IMR-90 (cell line): ENCODE data around the gene CLMP. TPM values are rescaled to one million over a fixed set of nuclear protein-coding genes. Genes with fewer than 3 reads are reported as not detected.

Source experiments
- ATAC-seq: fragments of 200-7000 bp; cut with Tn5 transposase; 2 replicates; pipeline ENCODE4 v1.9.1; 2020; ENCODE audit warnings: low read depth, mild to moderate bottlenecking, moderate library complexity
- BruUV-seq: library from RNA; stranded (reverse); fragments of 400-500 nt; replicated peaks from 2 replicates; lab custom pipeline; 2021; lab: Mats Ljungman, UMichigan
- CTCF ChIA-PET: fragments of 300-600 bp; formaldehyde crosslinking; extraction: SDS; loops from one replicate; lab custom pipeline; 2021; ENCODE audit warnings: antibody characterized with exemption; lab: Yijun Ruan, JAX
- POLR2A ChIA-PET: fragments of 300-600 bp; sonication (Branson Sonifier 250); formaldehyde crosslinking; loops from one replicate; lab custom pipeline; 2022; ENCODE audit warnings: antibody characterized with exemption; ENCODE audit not compliant: unreplicated experiment; lab: Charles Lee
- DNase-seq: peaks from one replicate; pipeline ENCODE4 v3.0.0; 2013
- H2AFZ ChIP-seq: replicated peaks from 2 replicates; pipeline ENCODE3; 2013; ENCODE audit warnings: low read length, mild to moderate bottlenecking; ENCODE audit not compliant: poor library complexity
- H2AK5ac ChIP-seq: 2 replicates; pipeline ENCODE4 v1.6.1; 2013; ENCODE audit warnings: low read depth, low read length, inconsistent platforms
- H2AK9ac ChIP-seq: replicated peaks from 2 replicates; pipeline ENCODE3; 2013; ENCODE audit warnings: mild to moderate bottlenecking, low read depth, low read length, moderate library complexity; ENCODE audit not compliant: poor library complexity
- H2BK120ac ChIP-seq: 2 replicates; pipeline ENCODE4 v1.6.1; 2013; ENCODE audit warnings: low read depth, low read length, inconsistent platforms
- H2BK15ac ChIP-seq: 3 replicates; pipeline ENCODE4 v1.6.1; 2013; ENCODE audit warnings: low read depth, low read length, inconsistent platforms
- H2BK20ac ChIP-seq: 2 replicates; pipeline ENCODE4 v1.6.1; 2013; ENCODE audit warnings: low read depth, mild to moderate bottlenecking, inconsistent platforms, low read length, moderate library complexity
- H2BK5ac ChIP-seq: 2 replicates; pipeline ENCODE4 v1.6.1; 2013; ENCODE audit warnings: mild to moderate bottlenecking, low read depth, low read length, inconsistent platforms; ENCODE audit not compliant: poor library complexity, severe bottlenecking
- H3K14ac ChIP-seq: replicated peaks from 2 replicates; pipeline ENCODE4 v1.6.1; 2013; ENCODE audit warnings: low read depth, low read length, inconsistent platforms
- H3K18ac ChIP-seq: 2 replicates; pipeline ENCODE4 v1.6.1; 2013; ENCODE audit warnings: low read depth, low read length, control low read depth
- H3K23ac ChIP-seq: 2 replicates; pipeline ENCODE4 v1.6.1; 2013; ENCODE audit warnings: low read depth, low read length, inconsistent platforms
- H3K27ac ChIP-seq: 2 replicates; pipeline ENCODE4 v1.5.1; 2013; ENCODE audit warnings: mild to moderate bottlenecking, control low read depth, low read length; ENCODE audit not compliant: insufficient read depth
- H3K27me3 ChIP-seq: 2 replicates; pipeline ENCODE4 v1.6.1; 2013; ENCODE audit warnings: low read length; ENCODE audit not compliant: control insufficient read depth, insufficient read depth
- H3K36me3 ChIP-seq: 2 replicates; pipeline ENCODE4 v1.6.1; 2013; ENCODE audit warnings: low read length, mixed read lengths; ENCODE audit not compliant: control insufficient read depth, insufficient read depth
- H3K4ac ChIP-seq: 2 replicates; pipeline ENCODE4 v1.6.1; 2013; ENCODE audit warnings: low read depth, low read length, inconsistent platforms
- H3K4me1 ChIP-seq: 2 replicates; pipeline ENCODE4 v1.6.1; 2013; ENCODE audit warnings: low read length, mixed read lengths; ENCODE audit not compliant: control insufficient read depth, insufficient read depth
- H3K4me2 ChIP-seq: 2 replicates; pipeline ENCODE4 v1.6.1; 2013; ENCODE audit warnings: low read depth, mild to moderate bottlenecking, control low read depth, low read length, moderate library complexity
- H3K4me3 ChIP-seq: 2 replicates; pipeline ENCODE4 v1.5.1; 2013; ENCODE audit warnings: low read depth, mild to moderate bottlenecking, control low read depth, low read length, moderate library complexity; ENCODE audit not compliant: insufficient read depth
- H3K56ac ChIP-seq: 2 replicates; pipeline ENCODE4 v1.6.1; 2013; ENCODE audit warnings: low read length, inconsistent platforms; ENCODE audit not compliant: insufficient read depth; ENCODE audit errors: extremely low read depth
- H3K79me1 ChIP-seq, 2 experiments: 2 replicates each; pipeline ENCODE4 v1.6.1; 2013; ENCODE audit warnings: low read length in 2 of 2, inconsistent platforms in 1 of 2, low read depth in 1 of 2
- H3K9ac ChIP-seq: 2 replicates; pipeline ENCODE4 v1.6.1; 2013; ENCODE audit warnings: low read depth, low read length, control low read depth
- H3K9me1 ChIP-seq: 2 replicates; pipeline ENCODE4 v1.6.1; 2013; ENCODE audit warnings: low read length, inconsistent platforms; ENCODE audit not compliant: insufficient read depth
- H3K9me3 ChIP-seq: 2 replicates; pipeline ENCODE4 v1.6.1; 2013; ENCODE audit warnings: low read length; ENCODE audit not compliant: control insufficient read depth, insufficient read depth
- H4K20me1 ChIP-seq: 2 replicates; pipeline ENCODE4 v1.6.1; 2013; ENCODE audit warnings: low read length, inconsistent platforms; ENCODE audit not compliant: insufficient read depth
- H4K5ac ChIP-seq: 2 replicates; pipeline ENCODE4 v1.6.1; 2013; ENCODE audit warnings: mild to moderate bottlenecking, low read depth, low read length, control low read depth
- H4K8ac ChIP-seq, 2 experiments: 2 replicates each; pipeline ENCODE4 v1.6.1; 2013; ENCODE audit warnings: low read depth in 2 of 2, low read length in 2 of 2, control low read depth in 1 of 2, inconsistent platforms in 1 of 2
- H4K91ac ChIP-seq: 2 replicates; pipeline ENCODE4 v1.6.1; 2013; ENCODE audit warnings: low read depth, low read length, inconsistent platforms; ENCODE audit not compliant: insufficient read depth
- BHLHE40 ChIP-seq: fragments of 150-350 bp; IDR thresholded peaks from 2 replicates; pipeline ENCODE4 v1.6.1; 2016; ENCODE audit warnings: mild to moderate bottlenecking, low read depth, low read length
- CEBPB ChIP-seq: IDR thresholded peaks from 2 replicates; pipeline ENCODE4 v1.6.1; 2012; ENCODE audit warnings: low read depth, low read length, improper control_type of control experiment
- CHD1 ChIP-seq: IDR thresholded peaks from 2 replicates; pipeline ENCODE4 v1.6.1; 2012; ENCODE audit warnings: low read depth, low read length, improper control_type of control experiment
- ELK1 ChIP-seq: fragments of 150-350 bp; IDR thresholded peaks from 2 replicates; pipeline ENCODE4 v1.6.1; 2016; ENCODE audit warnings: low read depth, mild to moderate bottlenecking, low read length, moderate library complexity, borderline replicate concordance
- MAFK ChIP-seq: IDR thresholded peaks from 2 replicates; pipeline ENCODE4 v1.6.1; 2012; ENCODE audit warnings: low read depth, low read length, improper control_type of control experiment
- MAZ ChIP-seq: IDR thresholded peaks from 2 replicates; pipeline ENCODE4 v1.6.1; 2012; ENCODE audit warnings: low read depth, mild to moderate bottlenecking, low read length, improper control_type of control experiment, moderate library complexity, borderline replicate concordance
- MXI1 ChIP-seq: IDR thresholded peaks from 2 replicates; pipeline ENCODE4 v1.6.1; 2012; ENCODE audit warnings: low read depth, mild to moderate bottlenecking, low read length, moderate library complexity, borderline replicate concordance
- NFE2L2 ChIP-seq: fragments of 150-350 bp; IDR thresholded peaks from 2 replicates; pipeline ENCODE4 v1.6.1; 2016; ENCODE audit warnings: low read depth, mild to moderate bottlenecking, low read length
- RAD21 ChIP-seq: IDR thresholded peaks from 2 replicates; pipeline ENCODE4 v1.6.1; 2012; ENCODE audit warnings: low read length, improper control_type of control experiment
- RCOR1 ChIP-seq: IDR thresholded peaks from 2 replicates; pipeline ENCODE4 v1.6.1; 2012; ENCODE audit warnings: mild to moderate bottlenecking, low read length, improper control_type of control experiment; ENCODE audit not compliant: insufficient replicate concordance
- RFX5 ChIP-seq: IDR thresholded peaks from 2 replicates; pipeline ENCODE4 v1.8.0; 2012; ENCODE audit warnings: low read depth, mild to moderate bottlenecking, low read length, moderate library complexity
- WGBS, 2 experiments: methylation state at CpG; one replicate each; pipeline versions ENCODE4 v1.1.5 to v1.1.7; 2013; ENCODE audit warnings: missing lambda C conversion rate in 2 of 2; ENCODE audit not compliant: insufficient read length in 1 of 2; ENCODE audit errors: extremely low coverage in 2 of 2; 5-methylcytosine and 5-hydroxymethylcytosine counted together
- dilution Hi-C: fragments of 300-500 bp; cut with HindIII; formaldehyde crosslinking; loops from one replicate; pipeline ENCODE4 v1.14.3; 2018; ENCODE audit warnings: low sequenced_read_pairs; ENCODE audit not compliant: unreplicated experiment
- in situ Hi-C: fragments of 300-500 bp; cut with MboI; formaldehyde crosslinking; loops from 3 replicates; pipeline ENCODE4 v1.14.3; 2019; ENCODE audit warnings: low sequenced_read_pairs, inconsistent platforms, mixed read lengths
- intact Hi-C: fragments of 100-400 bp; cut with micrococcal nuclease; formaldehyde crosslinking; loops from 2 replicates; pipeline ENCODE4 v1.10.0; 2022
- polyA plus RNA-seq, 3 experiments: library from polyadenylated mRNA; depleted of rRNA; stranded (reverse); fragments of >200 nt; gene quantifications; 2 replicates each; pipeline ENCODE4 v1.2.3, GENCODE V29; 2012; ENCODE audit warnings: low replicate concordance in 1 of 3
- total RNA-seq: library from RNA; depleted of rRNA; stranded (reverse); fragments of >200 nt; gene quantifications from 2 replicates; pipeline ENCODE4 v1.2.3, GENCODE V29; 2012
- TF ChIP-seq, protein P1 (sequence below): conservative IDR thresholded peaks from 2 replicates; pipeline ENCODE4 v1.5.1; 2012; ENCODE audit warnings: mild to moderate bottlenecking, low read depth, low read length, improper control_type of control experiment
- TF ChIP-seq, protein P2 (sequence below): fragments of 150-350 bp; IDR thresholded peaks from 2 replicates; pipeline ENCODE4 v1.6.1; 2017; ENCODE audit warnings: mild to moderate bottlenecking, antibody characterized with exemption, low read length, low read depth

The CLMP gene
- total and polyA plus RNA-seq, 2 of the 4 experiments (the other 2 are of a cell fraction), result 54.7 to 95.7 TPM

DNA sequence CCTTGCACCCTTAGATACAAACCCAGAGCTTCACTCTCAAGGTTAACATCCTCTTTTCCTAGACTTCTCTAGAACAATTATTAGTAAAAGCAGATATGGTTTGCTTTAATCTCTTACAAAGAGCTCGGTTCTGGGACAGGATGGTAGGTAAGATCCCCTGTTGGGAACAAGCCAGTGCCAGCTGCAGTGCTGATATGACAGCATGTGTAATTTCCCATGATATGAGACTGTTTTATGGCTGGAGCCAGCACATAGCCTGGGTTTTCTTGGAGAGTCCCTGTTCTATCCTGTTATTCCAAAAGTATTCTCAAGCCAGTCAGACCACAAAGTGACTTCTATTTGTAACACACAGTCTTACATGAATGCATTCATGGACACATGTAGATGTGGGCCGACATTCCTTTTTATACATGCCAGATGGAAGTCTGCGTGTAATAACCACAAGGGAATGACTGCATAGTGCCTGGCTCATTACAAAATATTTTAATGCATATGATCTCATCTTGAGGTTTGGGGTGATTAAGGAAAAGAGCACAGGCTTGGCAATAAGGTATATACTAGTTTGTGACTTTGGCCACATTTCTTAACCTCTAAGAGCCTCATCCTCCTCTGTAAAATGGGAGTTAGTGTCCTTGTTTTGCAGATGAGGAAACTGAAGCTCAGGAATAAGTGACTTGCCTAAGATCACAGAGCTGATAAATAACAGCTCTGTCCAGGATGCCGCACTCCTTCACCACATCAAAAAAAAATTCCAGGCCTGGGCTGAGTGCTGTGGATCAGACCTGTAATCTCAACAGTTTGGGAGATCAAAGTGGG is 21.8 kb downstream of the CLMP start:
- Histone ChIP-seq H2AK9ac (peak overlapping the region; percentile 12), H3K4ac (peak overlapping the region; percentile 92), H2BK15ac (peak overlapping the region; percentile 97), H3K27ac (peak overlapping the region; percentile 95), H2BK5ac (peak overlapping the region; percentile 97), H3K4me3 (no peak overlapping the region), H3K14ac (peak overlapping the region; percentile 83), H3K9me1 (peaks cover 39% of the 10 kb centered on the region), H2AFZ (no peak overlapping the region), H2BK120ac (peak overlapping the region; percentile 96), H2AK5ac (peak overlapping the region; percentile 71), H3K9me3 (no peaks in the 10 kb centered on the region), H3K23ac (peak overlapping the region; percentile 82), H3K9ac (peak overlapping the region; percentile 45), H3K36me3 (peaks cover 36% of the 10 kb centered on the region), H3K4me1 (peaks cover 34% of the 10 kb centered on the region), H4K20me1 (peaks cover 3% of the 10 kb centered on the region; the same call in 1 of the 2 replicates), H4K5ac (peak overlapping the region; percentile 97), H3K56ac (peak overlapping the region; percentile 84), H4K91ac (peak overlapping the region; percentile 97), H2BK20ac (peak overlapping the region; percentile 93), H3K4me2 (peak overlapping the region; percentile 47), H4K8ac (peak overlapping the region; percentile 92 to 95), H3K18ac (peak overlapping the region; percentile 99), H3K79me1 (peaks cover 30 to 74% of the 10 kb centered on the region in 2 experiments), H3K27me3 (no peaks in the 10 kb centered on the region)
- intact Hi-C loops, result no loop called here
- in situ Hi-C loops, result loop anchor here (10.0 kb wide), 1 partner anchor 72 kb away; no protein-coding TSS in a partner anchor
- ATAC-seq (peak; percentile 74), DNase-seq (peak; percentile 100)
- dilution Hi-C loops, result no loop called here
- POLR2A ChIA-PET, result interaction anchor here (1.5 kb wide), 1 partner anchor 19 kb away, joined by 3 read pairs; no protein-coding TSS in a partner anchor
- CTCF ChIA-PET, result interaction anchor here (0.5 to 2.8 kb wide), 4 partner anchors 10 to 88 kb away, joined by 3 to 8 read pairs (median 5); no protein-coding TSS in a partner anchor
- WGBS, 2 experiments, result no CpG with 5 or more reads among the region's 4 CpGs
- no TSS peak for BruUV-seq
- TF ChIP-seq RFX5 (no peak), RAD21 (no peak), NFE2L2 (no peak), MAFK (peak; percentile 20; the same call in 1 of the 2 replicates), BHLHE40 (no peak; the same call in 1 of the 2 replicates), ELK1 (no peak), MAZ (peak; percentile 25; the same call in 1 of the 2 replicates), MXI1 (0 out of 2 replicates have a peak, but pooled peaks have one; percentile 19), CEBPB (peak; percentile 85), RCOR1 (peak; percentile 79), CHD1 (no peak)
- TF ChIP-seq, protein P1, sequence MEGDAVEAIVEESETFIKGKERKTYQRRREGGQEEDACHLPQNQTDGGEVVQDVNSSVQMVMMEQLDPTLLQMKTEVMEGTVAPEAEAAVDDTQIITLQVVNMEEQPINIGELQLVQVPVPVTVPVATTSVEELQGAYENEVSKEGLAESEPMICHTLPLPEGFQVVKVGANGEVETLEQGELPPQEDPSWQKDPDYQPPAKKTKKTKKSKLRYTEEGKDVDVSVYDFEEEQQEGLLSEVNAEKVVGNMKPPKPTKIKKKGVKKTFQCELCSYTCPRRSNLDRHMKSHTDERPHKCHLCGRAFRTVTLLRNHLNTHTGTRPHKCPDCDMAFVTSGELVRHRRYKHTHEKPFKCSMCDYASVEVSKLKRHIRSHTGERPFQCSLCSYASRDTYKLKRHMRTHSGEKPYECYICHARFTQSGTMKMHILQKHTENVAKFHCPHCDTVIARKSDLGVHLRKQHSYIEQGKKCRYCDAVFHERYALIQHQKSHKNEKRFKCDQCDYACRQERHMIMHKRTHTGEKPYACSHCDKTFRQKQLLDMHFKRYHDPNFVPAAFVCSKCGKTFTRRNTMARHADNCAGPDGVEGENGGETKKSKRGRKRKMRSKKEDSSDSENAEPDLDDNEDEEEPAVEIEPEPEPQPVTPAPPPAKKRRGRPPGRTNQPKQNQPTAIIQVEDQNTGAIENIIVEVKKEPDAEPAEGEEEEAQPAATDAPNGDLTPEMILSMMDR, result no peak
- TF ChIP-seq, protein P2, sequence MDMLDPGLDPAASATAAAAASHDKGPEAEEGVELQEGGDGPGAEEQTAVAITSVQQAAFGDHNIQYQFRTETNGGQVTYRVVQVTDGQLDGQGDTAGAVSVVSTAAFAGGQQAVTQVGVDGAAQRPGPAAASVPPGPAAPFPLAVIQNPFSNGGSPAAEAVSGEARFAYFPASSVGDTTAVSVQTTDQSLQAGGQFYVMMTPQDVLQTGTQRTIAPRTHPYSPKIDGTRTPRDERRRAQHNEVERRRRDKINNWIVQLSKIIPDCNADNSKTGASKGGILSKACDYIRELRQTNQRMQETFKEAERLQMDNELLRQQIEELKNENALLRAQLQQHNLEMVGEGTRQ, result no peak
